Breast epithelium (tissue), 4 donors: ENCODE data around the gene ERN2. TPM values are rescaled to one million over a fixed set of nuclear protein-coding genes. Genes with fewer than 3 reads are reported as not detected.

ENCODE experiments used
- DNase-seq, 2 donors: peaks; one replicate each; pipeline ENCODE4 v3.0.0-alpha.2; 2019; ENCODE audit warnings: low spot score in 2 of 2
- H3K27ac ChIP-seq, 2 donors: fragments of 200-600 bp; sonication (generic) in 1 of 2; one replicate each; pipeline ENCODE4 v1.5.1; 2016 to 2019; ENCODE audit warnings: mild to moderate bottlenecking in 1 of 2
- H3K27me3 ChIP-seq, 2 donors: fragments of 200-600 bp; sonication (generic) in 1 of 2; one replicate each; pipeline versions ENCODE4 v1.5.1 to v1.6.0; 2017 to 2019; ENCODE audit warnings: control low read depth in 1 of 2, mild to moderate bottlenecking in 1 of 2
- H3K36me3 ChIP-seq: fragments of 200-600 bp; one replicate; pipeline ENCODE4 v1.5.1; 2019
- H3K4me1 ChIP-seq, 2 donors: fragments of 200-600 bp; sonication (generic); one replicate each; pipeline ENCODE4 v1.5.1; 2016 to 2019; ENCODE audit warnings: control low read depth in 1 of 2
- H3K4me3 ChIP-seq, 3 donors: fragments of 200-600 bp; sonication (generic); 1 replicate in 2 of 3; 2 replicates in 1 of 3; pipeline ENCODE4 v1.5.1; 2016 to 2019; ENCODE audit warnings: mild to moderate bottlenecking in 3 of 3, moderate library complexity in 2 of 3
- H3K9me3 ChIP-seq, 2 donors: fragments of 200-600 bp; sonication (generic) in 1 of 2; one replicate each; pipeline ENCODE4 v1.5.1; 2016 to 2019; ENCODE audit warnings: control low read depth in 1 of 2
- POLR2A ChIP-seq: fragments of 450-650 bp; IDR thresholded peaks from one replicate; pipeline ENCODE4 v1.6.1; 2016; ENCODE audit warnings: antibody characterized with exemption, mild to moderate bottlenecking, moderate library complexity
- POLR2AphosphoS5 ChIP-seq, 3 donors: sonication (generic); formaldehyde crosslinking; IDR thresholded peaks; one replicate each; pipeline ENCODE4 v1.6.1; 2017; ENCODE audit warnings: antibody characterized with exemption in 3 of 3
- intact Hi-C: fragments of 100-400 bp; cut with DNase I; formaldehyde crosslinking; loops from one replicate; pipeline ENCODE4 v1.15.1; 2023; ENCODE audit warnings: low total_unique reads
- total RNA-seq, 3 donors: library from RNA; depleted of rRNA; stranded (reverse); fragments of >200 nt; gene quantifications; one replicate each; pipeline ENCODE4 v1.1.0, GENCODE V29; 2016
- TF ChIP-seq, protein P1 (sequence below), 3 donors: fragments of 450-650 bp; IDR thresholded peaks; one replicate each; pipeline ENCODE4 v1.5.1; 2016 to 2017; ENCODE audit warnings: antibody characterized with exemption in 3 of 3, mild to moderate bottlenecking in 3 of 3, moderate library complexity in 3 of 3

Gene ERN2
- total RNA-seq, 3 donors from 2014 or later: 0.33 TPM; not detected in 2

GRCh38 chr16:23692190-23692837, 20.7 kb downstream of the ERN2 start:
- no peak for DNase-seq
- H3K4me3 ChIP-seq: no peak overlapping the region
- H3K9me3 ChIP-seq: no peaks in the 10 kb centered on the region
- no peak for TF ChIP-seq POLR2A
- TF ChIP-seq, protein P1, sequence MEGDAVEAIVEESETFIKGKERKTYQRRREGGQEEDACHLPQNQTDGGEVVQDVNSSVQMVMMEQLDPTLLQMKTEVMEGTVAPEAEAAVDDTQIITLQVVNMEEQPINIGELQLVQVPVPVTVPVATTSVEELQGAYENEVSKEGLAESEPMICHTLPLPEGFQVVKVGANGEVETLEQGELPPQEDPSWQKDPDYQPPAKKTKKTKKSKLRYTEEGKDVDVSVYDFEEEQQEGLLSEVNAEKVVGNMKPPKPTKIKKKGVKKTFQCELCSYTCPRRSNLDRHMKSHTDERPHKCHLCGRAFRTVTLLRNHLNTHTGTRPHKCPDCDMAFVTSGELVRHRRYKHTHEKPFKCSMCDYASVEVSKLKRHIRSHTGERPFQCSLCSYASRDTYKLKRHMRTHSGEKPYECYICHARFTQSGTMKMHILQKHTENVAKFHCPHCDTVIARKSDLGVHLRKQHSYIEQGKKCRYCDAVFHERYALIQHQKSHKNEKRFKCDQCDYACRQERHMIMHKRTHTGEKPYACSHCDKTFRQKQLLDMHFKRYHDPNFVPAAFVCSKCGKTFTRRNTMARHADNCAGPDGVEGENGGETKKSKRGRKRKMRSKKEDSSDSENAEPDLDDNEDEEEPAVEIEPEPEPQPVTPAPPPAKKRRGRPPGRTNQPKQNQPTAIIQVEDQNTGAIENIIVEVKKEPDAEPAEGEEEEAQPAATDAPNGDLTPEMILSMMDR (IDR thresholded peaks at IDR 0.05): no peak
- no peak for TF ChIP-seq POLR2AphosphoS5 (IDR thresholded peaks at IDR 0.05)
- intact Hi-C loops: no loop called here
- peaks cover 10% of the 10 kb centered on the region for H3K36me3 ChIP-seq
- H3K27me3 ChIP-seq: no peaks in the 10 kb centered on the region
- no peak overlapping the region for H3K27ac ChIP-seq
- no peaks in the 10 kb centered on the region for H3K4me1 ChIP-seq

DNA sequence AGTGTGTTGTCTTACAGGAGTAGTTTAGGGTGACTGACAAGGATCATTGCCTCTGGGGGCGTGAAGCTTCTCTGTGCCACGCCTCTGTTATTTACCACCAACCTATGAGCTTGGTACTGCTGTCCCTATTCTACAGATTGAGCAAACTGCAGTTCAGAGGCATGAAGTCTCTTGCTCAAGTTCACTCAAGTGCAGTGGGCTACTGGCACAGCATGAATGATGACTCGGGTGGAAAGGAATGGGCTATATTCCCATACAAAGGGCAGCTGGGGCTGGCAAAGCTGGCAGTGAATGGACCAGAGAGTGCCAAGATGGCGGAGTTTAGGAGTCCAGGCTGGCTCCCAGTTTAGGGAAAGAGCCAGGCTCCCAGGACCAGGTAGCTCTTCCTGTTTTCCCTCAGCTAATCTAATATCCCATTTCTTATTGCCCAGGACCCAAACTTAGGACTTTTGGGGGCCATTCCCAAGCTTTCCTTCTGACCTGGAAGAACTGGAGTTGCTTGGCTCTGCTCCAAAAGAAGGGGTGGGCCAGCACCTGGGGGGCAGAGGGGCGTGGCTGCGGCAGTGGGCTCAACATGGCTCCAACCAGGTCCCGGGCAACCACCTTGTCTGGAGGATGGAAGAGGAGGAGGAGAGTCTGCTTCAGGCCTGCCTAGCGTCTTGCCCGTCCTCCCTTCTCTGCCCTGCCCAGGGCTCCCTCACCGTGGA, 21.4 kb downstream of the ERN2 start:
- no peaks in the 10 kb centered on the region for H3K27me3 ChIP-seq
- intact Hi-C loops: no loop called here
- no peak overlapping the region for H3K4me3 ChIP-seq
- H3K36me3 ChIP-seq: peaks cover 10% of the 10 kb centered on the region
- no peak overlapping the region for H3K27ac ChIP-seq
- H3K9me3 ChIP-seq: no peaks in the 10 kb centered on the region
- no peaks in the 10 kb centered on the region for H3K4me1 ChIP-seq
- no peak for TF ChIP-seq POLR2AphosphoS5 (IDR thresholded peaks at IDR 0.05)
- TF ChIP-seq, protein P1 (IDR thresholded peaks at IDR 0.05): no peak
- no peak for TF ChIP-seq POLR2A
- no peak for DNase-seq

GRCh38 chr16:23690771-23691482, 22.1 kb downstream of the ERN2 start:
- Histone ChIP-seq H3K27me3 (no peaks in the 10 kb centered on the region), H3K36me3 (peaks cover 10% of the 10 kb centered on the region), H3K27ac (no peak overlapping the region), H3K4me1 (no peaks in the 10 kb centered on the region), H3K4me3 (no peak overlapping the region), H3K9me3 (no peaks in the 10 kb centered on the region)
- TF ChIP-seq POLR2AphosphoS5 (IDR thresholded peaks at IDR 0.05) (no peak), POLR2A (no peak)
- TF ChIP-seq, protein P1 (IDR thresholded peaks at IDR 0.05): no peak
- no peak for DNase-seq
- intact Hi-C loops: no loop called here

GRCh38 chr16:23689442-23690187, 23.4 kb downstream of the ERN2 start:
- Histone ChIP-seq H3K27me3 (no peaks in the 10 kb centered on the region), H3K36me3 (peaks cover 10% of the 10 kb centered on the region), H3K27ac (no peak overlapping the region), H3K4me1 (no peaks in the 10 kb centered on the region), H3K4me3 (no peak overlapping the region), H3K9me3 (no peaks in the 10 kb centered on the region)
- DNase-seq: no peak
- TF ChIP-seq POLR2AphosphoS5 (IDR thresholded peaks at IDR 0.05): no peak
- TF ChIP-seq, protein P1 (IDR thresholded peaks at IDR 0.05): no peak
- no peak for TF ChIP-seq POLR2A
- intact Hi-C loops: no loop called here
